Right cardiac atrium (tissue), 5 donors: ENCODE results near the gene CLEC16A. TPM values are rescaled to one million over a fixed set of nuclear protein-coding genes. Genes with fewer than 3 reads are reported as not detected.

ENCODE experiments used
- ATAC-seq, 2 donors: fragments of 200-7000 bp; cut with Tn5 transposase; one replicate each; pipeline versions ENCODE4 v1.8.0 to v1.9.1; 2020; ENCODE audit warnings: moderate library complexity in 2 of 2, mild to moderate bottlenecking in 1 of 2
- DNase-seq, 3 donors: peaks; one replicate each; pipeline ENCODE4 v3.0.0-alpha.2; 2020
- H3K27ac ChIP-seq: one replicate; pipeline ENCODE4 v1.5.1; 2013; ENCODE audit warnings: mild to moderate bottlenecking, low read length, control low read depth, moderate library complexity
- H3K27me3 ChIP-seq: one replicate; pipeline ENCODE4 v1.6.1; 2013; ENCODE audit not compliant: control insufficient read depth, insufficient read depth
- H3K4me1 ChIP-seq: one replicate; pipeline ENCODE4 v1.6.1; 2013; ENCODE audit warnings: low read length; ENCODE audit not compliant: control insufficient read depth, insufficient read depth
- H3K4me3 ChIP-seq: one replicate; pipeline ENCODE4 v1.5.1; 2013; ENCODE audit warnings: low read length, control low read depth
- H3K9me3 ChIP-seq: one replicate; pipeline ENCODE4 v1.6.1; 2013; ENCODE audit warnings: low read length; ENCODE audit not compliant: control insufficient read depth
- WGBS: extraction: QIAGEN DNeasy Blood & Tissue Kit; methylation state at CpG from one replicate; pipeline ENCODE4 v1.1.7; 2013; 5-methylcytosine and 5-hydroxymethylcytosine counted together
- intact Hi-C, 4 donors: fragments of 100-400 bp; cut with DNase I; formaldehyde crosslinking; loops; one replicate each; pipeline versions ENCODE4 v1.11.0 to v1.14.0; 2022 to 2023
- polyA plus RNA-seq: library from polyadenylated mRNA; stranded (reverse); fragments of 200-250 nt; gene quantifications from one replicate; pipeline ENCODE4 v1.2.3, GENCODE V29; 2013
- total RNA-seq, 4 donors: library from RNA; stranded (reverse); fragmentation: NEBNext Ultra II Directional; extraction: Animal tissue kit (Norgen Biotek cat#: 25700); gene quantifications; one replicate each; pipeline ENCODE4 v1.2.1, GENCODE V29; 2021
- donor health status: healthy with polysubstance abuse.
- donor health status: DM: no; HTN: yes; CAD: no.
- donor health status: DM: no; HTN: no; CAD: no.
- donor health status: DM: no; HTN: yes; CAD: no; lungs with severe emphysema.
- donor health status: DM: yes; HTN: yes; CAD: no.

Gene CLEC16A
- total and polyA plus RNA-seq, 5 donors, result 14.9 to 31.5 (median 29.2) TPM

DNA sequence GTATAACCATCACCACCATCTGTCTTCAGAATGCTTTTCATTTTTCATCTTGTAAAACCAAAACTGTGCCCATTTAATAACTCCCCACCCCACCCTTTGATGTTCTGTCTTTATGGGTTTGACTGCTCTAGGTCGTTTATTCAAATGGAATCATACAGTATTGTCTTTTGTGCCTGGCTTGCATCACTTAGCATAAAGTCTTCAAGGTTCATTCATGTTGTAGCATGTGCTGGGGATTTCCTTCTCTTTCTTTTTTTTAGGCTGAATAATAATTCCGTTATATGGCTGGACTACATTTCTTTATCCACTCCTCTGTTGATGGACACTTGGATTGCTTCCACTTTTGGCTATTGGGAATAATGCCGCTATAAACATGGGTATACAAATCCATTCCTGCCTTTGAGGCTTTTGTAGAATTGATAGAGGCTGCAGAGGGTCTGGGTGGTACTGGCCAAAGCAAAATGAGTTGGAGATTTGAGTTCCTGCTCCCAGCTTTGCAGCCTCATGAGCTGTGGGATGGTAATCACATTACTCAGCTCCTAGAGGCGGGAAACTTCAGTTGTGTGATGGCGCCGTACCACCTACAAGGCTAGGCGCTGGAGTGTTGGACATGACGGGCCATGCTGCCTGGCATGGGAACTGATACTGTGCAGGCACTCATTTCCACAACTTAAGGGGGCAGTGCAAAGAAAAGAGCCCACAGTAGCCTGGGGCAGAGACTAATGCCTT, 64.8 kb downstream of the CLEC16A start:
- Histone ChIP-seq H3K27ac (no peak overlapping the region), H3K27me3 (no peaks in the 10 kb centered on the region), H3K4me3 (no peak overlapping the region), H3K9me3 (no peaks in the 10 kb centered on the region), H3K4me1 (peaks cover 2% of the 10 kb centered on the region)
- ATAC-seq, result no peak
- intact Hi-C loops, result no loop called here
- WGBS, result 83% methylated on average over 8 of the region's 8 CpGs
- no peak for DNase-seq

DNA sequence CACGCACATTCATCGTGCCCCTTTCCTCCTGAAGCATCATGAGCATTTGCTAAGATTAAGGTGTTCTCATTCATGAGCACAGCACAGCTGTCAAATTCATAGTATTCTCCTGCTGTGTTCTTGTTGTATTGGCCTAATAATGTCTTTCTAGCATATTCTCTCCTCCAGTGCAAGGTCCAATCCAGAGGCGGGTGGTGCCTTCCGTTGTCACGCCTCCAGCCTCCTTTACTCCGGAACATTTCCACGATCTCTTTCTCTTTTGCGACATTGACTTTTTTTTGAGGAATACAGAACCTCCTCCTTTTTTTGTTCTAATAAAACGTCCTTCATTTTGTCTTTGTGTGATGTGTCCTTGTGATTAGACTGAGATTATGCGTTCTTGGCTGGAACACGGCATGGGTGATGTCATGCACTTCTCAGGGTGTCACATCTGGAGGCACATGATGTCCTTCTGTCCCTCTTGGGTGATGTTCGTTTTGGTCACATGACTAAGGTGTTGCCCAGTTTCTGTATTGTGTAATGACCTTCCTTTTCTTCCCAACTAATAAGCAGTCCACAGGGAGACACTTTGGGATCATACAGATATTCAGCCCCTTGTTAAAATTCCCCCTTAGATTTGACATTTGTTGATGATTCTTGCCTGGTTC, 66.3 kb downstream of the CLEC16A start:
- H3K4me1 ChIP-seq, result peaks cover 3% of the 10 kb centered on the region
- DNase-seq (peak in 2 of 3 donors; percentile 35 to 68), ATAC-seq (peak; percentile 82 to 86)
- WGBS, result 71% methylated on average over 12 of the region's 12 CpGs
- intact Hi-C loops, result no loop called here
- H3K27ac ChIP-seq, result peak overlapping the region; percentile 38
- H3K27me3 ChIP-seq, result no peaks in the 10 kb centered on the region
- H3K4me3 ChIP-seq, result no peak overlapping the region
- H3K9me3 ChIP-seq, result no peaks in the 10 kb centered on the region

GRCh38 chr16:11011326-11011725, 67.0 kb downstream of the CLEC16A start:
- Histone ChIP-seq H3K4me3 (no peak overlapping the region), H3K4me1 (peaks cover 4% of the 10 kb centered on the region), H3K27ac (no peak overlapping the region), H3K9me3 (no peaks in the 10 kb centered on the region), H3K27me3 (no peaks in the 10 kb centered on the region)
- WGBS, result 97% methylated on average over 1 of the region's 1 CpG
- intact Hi-C loops, result no loop called here
- DNase-seq (no peak), ATAC-seq (peak in 1 of 2 donors; percentile 17)

DNA sequence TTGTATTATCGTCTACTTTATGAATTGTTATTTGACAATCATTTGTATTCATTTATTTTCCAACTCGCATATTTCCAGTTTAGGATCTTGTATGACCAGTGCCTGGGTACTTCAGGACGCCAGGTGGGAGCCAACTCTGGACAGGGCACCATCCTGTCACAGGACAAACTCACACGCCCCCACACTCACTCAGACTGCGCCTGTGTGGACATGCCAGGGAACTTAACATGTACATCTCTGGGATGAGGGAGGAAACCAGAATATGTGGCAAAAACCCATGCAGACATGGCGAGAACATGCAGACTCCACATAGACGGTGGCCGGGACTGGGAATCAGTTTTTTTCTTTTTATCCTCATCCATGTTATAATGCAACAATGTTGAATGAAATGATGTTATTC, 68.5 kb downstream of the CLEC16A start:
- ATAC-seq, result no peak
- 90% methylated on average over 8 of the region's 8 CpGs for WGBS

DNA sequence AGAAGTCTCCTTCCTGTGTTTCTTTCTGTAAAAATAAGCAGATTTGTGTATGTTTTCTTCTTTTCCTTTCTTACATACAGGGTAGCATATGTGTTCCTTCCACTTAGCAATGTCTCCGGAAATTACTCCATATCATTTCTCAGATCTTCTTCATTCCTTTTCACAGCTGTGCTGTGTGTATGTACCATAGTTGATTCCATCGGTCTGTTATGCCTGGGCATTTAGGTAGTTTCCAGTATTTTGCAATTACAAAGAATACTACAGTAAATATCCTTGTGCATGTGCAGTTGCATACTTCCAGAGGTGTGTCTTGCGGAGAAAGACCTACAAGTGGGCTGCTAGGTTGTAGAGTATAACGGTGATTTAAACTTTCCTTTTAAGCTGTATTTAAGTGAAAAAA, 69.8 kb downstream of the CLEC16A start:
- DNase-seq (no peak), ATAC-seq (no peak)
- Histone ChIP-seq H3K27me3 (no peaks in the 10 kb centered on the region), H3K9me3 (no peaks in the 10 kb centered on the region), H3K4me1 (peaks cover 8% of the 10 kb centered on the region), H3K4me3 (no peak overlapping the region), H3K27ac (no peak overlapping the region)
- intact Hi-C loops, result no loop called here
- WGBS, result 83% methylated on average over 4 of the region's 4 CpGs

More for the DNA sequence above, 68.5 kb downstream of the CLEC16A start:
- H3K27me3 ChIP-seq, result no peaks in the 10 kb centered on the region
- no peak overlapping the region for H3K4me3 ChIP-seq
- no peak for DNase-seq
- H3K9me3 ChIP-seq, result no peaks in the 10 kb centered on the region
- peaks cover 8% of the 10 kb centered on the region for H3K4me1 ChIP-seq
- intact Hi-C loops, result no loop called here
- H3K27ac ChIP-seq, result no peak overlapping the region

- Histone ChIP-seq H3K4me3 (no peak overlapping the region), H3K27me3 (no peaks in the 10 kb centered on the region), H3K27ac (no peak overlapping the region), H3K9me3 (no peaks in the 10 kb centered on the region), H3K4me1 (peaks cover 8% of the 10 kb centered on the region)
- 91% methylated on average over 6 of the region's 6 CpGs for WGBS
- intact Hi-C loops, result no loop called here
- DNase-seq (no peak), ATAC-seq (no peak)
These were observed 70.7 kb downstream of the CLEC16A start for GRCh38 chr16:11015076-11015475.

DNA sequence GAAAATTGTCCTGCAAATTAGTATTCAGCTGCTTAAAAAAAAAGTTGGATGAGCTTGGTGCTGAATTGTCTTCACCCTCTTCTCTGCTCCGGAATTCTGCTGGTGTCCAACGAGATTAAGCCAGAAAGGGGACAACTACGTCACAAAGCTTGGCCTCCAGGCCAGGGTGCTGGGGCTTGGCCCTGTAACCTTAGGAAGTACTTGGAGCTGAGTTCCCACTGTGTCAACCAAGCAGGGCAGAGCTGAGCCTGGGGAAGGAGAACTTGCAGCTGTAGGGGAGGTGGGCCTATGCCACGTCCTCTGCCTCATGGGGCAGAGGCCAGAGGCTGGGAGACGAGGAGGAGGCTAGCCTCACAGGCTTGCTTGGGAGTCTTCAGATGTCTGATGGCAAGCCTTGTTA, 71.2 kb downstream of the CLEC16A start:
- Histone ChIP-seq H3K27ac (no peak overlapping the region), H3K4me3 (no peak overlapping the region), H3K9me3 (no peaks in the 10 kb centered on the region), H3K4me1 (peaks cover 6% of the 10 kb centered on the region), H3K27me3 (no peaks in the 10 kb centered on the region)
- WGBS, result 80% methylated on average over 5 of the region's 5 CpGs
- intact Hi-C loops, result no loop called here
- DNase-seq (no peak), ATAC-seq (no peak)

DNA sequence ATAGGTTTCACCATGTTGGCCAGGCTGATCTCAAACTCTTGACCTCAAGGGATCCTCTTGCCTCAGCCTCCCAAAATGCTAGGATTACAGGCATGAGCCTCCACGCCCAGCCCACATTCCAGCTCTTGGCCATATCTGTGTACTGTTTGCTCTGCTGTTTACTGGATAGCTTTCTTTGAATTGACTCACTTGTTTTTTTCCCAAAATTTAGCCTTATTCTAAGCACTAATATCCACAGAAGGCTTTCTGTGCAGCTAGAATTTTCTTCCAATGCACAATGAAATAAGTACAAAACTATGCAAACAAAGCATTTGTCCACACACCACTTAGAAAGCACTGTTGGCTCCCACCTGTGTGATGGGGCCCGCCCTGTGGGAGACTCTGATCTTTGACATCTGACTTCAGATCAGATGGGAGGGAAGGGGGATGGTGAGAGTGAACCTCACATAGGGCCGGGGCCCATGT, 72.2 kb downstream of the CLEC16A start:
- ATAC-seq (peak; percentile 14 to 16), DNase-seq (no peak)
- intact Hi-C loops, result no loop called here
- Histone ChIP-seq H3K4me1 (peaks cover 6% of the 10 kb centered on the region), H3K27me3 (no peaks in the 10 kb centered on the region), H3K4me3 (no peak overlapping the region), H3K27ac (no peak overlapping the region), H3K9me3 (no peaks in the 10 kb centered on the region)
- 95% methylated on average over 3 of the region's 3 CpGs for WGBS

- WGBS, result 62% methylated on average over 9 of the region's 9 CpGs
- ATAC-seq, result peak; percentile 62 to 76
- peak; percentile 66 to 77 (median 71) for DNase-seq
- peaks cover 6% of the 10 kb centered on the region for H3K4me1 ChIP-seq
- H3K27ac ChIP-seq, result no peak overlapping the region
- no peak overlapping the region for H3K4me3 ChIP-seq
- intact Hi-C loops, result no loop called here
- no peaks in the 10 kb centered on the region for H3K9me3 ChIP-seq
- H3K27me3 ChIP-seq, result no peaks in the 10 kb centered on the region
These were observed 72.6 kb downstream of the CLEC16A start for GRCh38 chr16:11016993-11017392.

DNA sequence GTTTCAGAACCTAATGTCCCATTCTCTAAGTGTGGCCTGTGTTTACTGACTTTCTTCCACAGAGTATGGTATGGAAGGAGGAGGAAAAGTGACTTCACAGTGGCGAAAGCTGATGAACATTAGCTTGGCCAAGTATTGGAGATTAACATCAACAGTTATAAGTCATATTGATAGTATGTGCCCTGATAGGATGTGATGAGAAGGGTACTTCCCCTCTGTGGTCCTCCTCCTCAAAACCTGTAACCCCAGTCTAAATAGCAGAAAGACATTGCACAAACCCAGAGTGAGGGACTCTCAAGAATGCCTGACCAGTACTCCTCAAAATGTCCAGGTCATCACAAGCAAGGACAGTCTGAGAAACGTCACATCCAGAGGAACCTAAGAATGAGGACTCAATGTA, 73.1 kb downstream of the CLEC16A start:
- no peak for ATAC-seq
- H3K9me3 ChIP-seq, result no peaks in the 10 kb centered on the region
- no peak for DNase-seq
- intact Hi-C loops, result no loop called here
- H3K27ac ChIP-seq, result no peak overlapping the region
- H3K27me3 ChIP-seq, result no peaks in the 10 kb centered on the region
- H3K4me3 ChIP-seq, result no peak overlapping the region
- 88% methylated on average over 2 of the region's 2 CpGs for WGBS
- H3K4me1 ChIP-seq, result peaks cover 6% of the 10 kb centered on the region

DNA sequence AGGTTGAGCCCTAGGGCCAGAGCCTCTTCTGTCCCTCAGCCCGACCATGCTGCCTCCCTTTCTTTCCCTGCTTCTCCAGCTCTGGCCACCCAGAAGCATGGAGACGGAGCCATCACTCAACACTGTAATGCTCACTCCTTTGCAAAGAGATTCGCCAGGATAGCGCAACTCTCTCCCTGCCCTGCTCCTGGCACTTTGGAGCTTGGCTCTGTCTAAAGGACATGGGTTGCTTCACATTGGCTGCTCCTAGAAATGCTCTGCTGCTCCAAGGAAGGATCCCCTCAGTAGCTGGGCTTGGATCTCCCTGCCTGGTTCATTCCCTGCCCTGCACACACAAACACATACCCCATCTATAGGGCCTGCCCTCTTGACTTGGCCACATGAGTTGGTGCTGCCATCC, 76.0 kb downstream of the CLEC16A start:
- no peaks in the 10 kb centered on the region for H3K27me3 ChIP-seq
- no peak overlapping the region for H3K27ac ChIP-seq
- WGBS, result 93% methylated on average over 4 of the region's 4 CpGs
- no peak for DNase-seq
- peaks cover 12% of the 10 kb centered on the region for H3K4me1 ChIP-seq
- H3K4me3 ChIP-seq, result no peak overlapping the region
- intact Hi-C loops, result loop anchor here in 1 of 4 donors (10.0 kb wide), 1 partner anchor 64 kb away; no protein-coding TSS in a partner anchor
- H3K9me3 ChIP-seq, result no peaks in the 10 kb centered on the region
- no peak for ATAC-seq
